GM12875 (cell line): ENCODE data around the gene HOXC4.

Experiments
- H3K4me3 ChIP-seq: one replicate; pipeline ENCODE4 v1.5.1; 2011; ENCODE audit warnings: low read depth, low read length, control low read depth
- CTCF ChIP-seq: IDR thresholded peaks from 2 replicates; pipeline ENCODE4 v1.5.1; 2011; ENCODE audit warnings: low read depth, mild to moderate bottlenecking, control low read depth, inconsistent platforms, low read length, moderate library complexity, borderline replicate concordance; ENCODE audit not compliant: insufficient read depth

The HOXC4 gene

GRCh38 chr12:54027442-54027786 lies 26.2 kb upstream of the HOXC4 start:
- TF ChIP-seq CTCF, result no peak
- H3K4me3 ChIP-seq, result no peak overlapping the region

GRCh38 chr12:54028314-54029201 lies 25.1 kb upstream of the HOXC4 start, which contains the start of gene HOXC6:
TSS of gene HOXC6 (plus strand) at chr12:54028440. CDS start at chr12:54028522, 82 bp downstream.
- H3K4me3 ChIP-seq, result no peak within 1 kb of the TSS

GRCh38 chr12:54029529-54030441 lies 23.9 kb upstream of the HOXC4 start:
- no peak overlapping the region for H3K4me3 ChIP-seq
- TF ChIP-seq CTCF, result no peak

More at GRCh38 chr12:54028314-54029201, 25.1 kb upstream of the HOXC4 start, which contains the start of gene HOXC6:
- TF ChIP-seq CTCF, result no peak

GRCh38 chr12:54030442-54030801 lies 23.2 kb upstream of the HOXC4 start:
- no peak for TF ChIP-seq CTCF
- no peak overlapping the region for H3K4me3 ChIP-seq

GRCh38 chr12:54030889-54031471 lies 22.7 kb upstream of the HOXC4 start:
- no peak for TF ChIP-seq CTCF
- no peak overlapping the region for H3K4me3 ChIP-seq

GRCh38 chr12:54031480-54031879 lies 22.2 kb upstream of the HOXC4 start:
- no peak overlapping the region for H3K4me3 ChIP-seq
- TF ChIP-seq CTCF, result no peak
